HG03442 (cell line): Measurements from ENCODE around the gene PHYH.

ENCODE experiments used
- ATAC-seq: cut with Tn5 transposase; IDR thresholded peaks from one replicate; pipeline ENCODE4 v1.9.1; 2021; ENCODE audit warnings: mild to moderate bottlenecking, moderate library complexity; ENCODE audit not compliant: unreplicated experiment

Gene PHYH

GRCh38 chr10:13231190-13231589, 68.7 kb downstream of the PHYH start:
- ATAC-seq, result no peak
